Stimulated activated CD4-positive, alpha-beta T cell treated with anti-CD3 and anti-CD28 coated beads, TNF-alpha, amount 100 ng/mL, for 1 hour (primary cell): Measurements from ENCODE around the gene STAT3.

Experiments
- DNase-seq, 3 donors: peaks; one replicate each; pipeline ENCODE4 v3.0.0-alpha.2; 2020; ENCODE audit warnings: low read depth in 3 of 3, low spot score in 1 of 3

Gene STAT3

DNA sequence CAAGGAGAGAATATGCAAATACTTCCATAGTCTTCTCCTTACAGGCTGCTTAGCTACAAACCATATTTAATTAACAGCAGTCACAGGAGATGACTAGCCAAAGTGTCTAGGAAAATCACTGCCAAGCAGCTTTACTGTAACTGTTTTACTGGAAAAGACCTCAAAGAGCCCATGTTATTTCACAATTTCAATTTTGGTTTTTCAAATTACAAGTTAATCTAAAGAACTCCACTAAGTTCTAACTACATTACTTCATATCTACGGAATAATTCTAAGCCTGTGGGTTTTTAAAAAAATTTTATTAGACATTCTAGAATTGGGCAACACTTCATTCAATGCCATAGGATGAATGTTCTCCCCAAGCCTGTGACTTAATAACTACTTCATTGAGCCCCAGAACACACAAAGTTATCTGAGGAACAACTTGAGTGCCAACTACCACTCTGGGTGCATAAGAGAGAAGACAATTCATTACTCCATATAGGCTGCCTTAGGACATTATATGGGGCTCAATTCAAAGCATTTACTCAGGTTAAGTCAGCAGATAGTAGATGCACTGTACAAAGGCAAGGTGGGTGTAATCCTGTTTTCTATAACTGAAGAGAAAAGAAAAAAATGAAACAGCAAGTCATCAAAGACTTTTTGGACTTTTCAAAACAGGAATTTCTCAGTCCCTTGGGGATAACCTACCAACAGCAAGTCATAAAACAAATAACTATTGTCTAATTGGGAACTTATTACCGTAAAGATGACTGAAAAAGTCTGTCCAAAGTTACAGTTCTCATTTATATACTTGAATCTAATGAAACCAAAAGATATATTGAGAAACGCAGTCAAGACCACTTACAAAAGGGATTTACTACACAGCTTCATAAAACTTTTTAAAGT, 33.0 kb downstream of the STAT3 start:
- no peak for DNase-seq

GRCh38 chr17:42348104-42348503, 40.1 kb downstream of the STAT3 start:
- DNase-seq = no peak

- no peak for DNase-seq
Measured at GRCh38 chr17:42347606-42348005, 40.6 kb downstream of the STAT3 start.

GRCh38 chr17:42347198-42347597, 41.0 kb downstream of the STAT3 start:
- no peak for DNase-seq

- DNase-seq = no peak
Measured at GRCh38 chr17:42346481-42346880, 41.8 kb downstream of the STAT3 start.

GRCh38 chr17:42345396-42346073, 42.7 kb downstream of the STAT3 start:
- no peak for DNase-seq

DNA sequence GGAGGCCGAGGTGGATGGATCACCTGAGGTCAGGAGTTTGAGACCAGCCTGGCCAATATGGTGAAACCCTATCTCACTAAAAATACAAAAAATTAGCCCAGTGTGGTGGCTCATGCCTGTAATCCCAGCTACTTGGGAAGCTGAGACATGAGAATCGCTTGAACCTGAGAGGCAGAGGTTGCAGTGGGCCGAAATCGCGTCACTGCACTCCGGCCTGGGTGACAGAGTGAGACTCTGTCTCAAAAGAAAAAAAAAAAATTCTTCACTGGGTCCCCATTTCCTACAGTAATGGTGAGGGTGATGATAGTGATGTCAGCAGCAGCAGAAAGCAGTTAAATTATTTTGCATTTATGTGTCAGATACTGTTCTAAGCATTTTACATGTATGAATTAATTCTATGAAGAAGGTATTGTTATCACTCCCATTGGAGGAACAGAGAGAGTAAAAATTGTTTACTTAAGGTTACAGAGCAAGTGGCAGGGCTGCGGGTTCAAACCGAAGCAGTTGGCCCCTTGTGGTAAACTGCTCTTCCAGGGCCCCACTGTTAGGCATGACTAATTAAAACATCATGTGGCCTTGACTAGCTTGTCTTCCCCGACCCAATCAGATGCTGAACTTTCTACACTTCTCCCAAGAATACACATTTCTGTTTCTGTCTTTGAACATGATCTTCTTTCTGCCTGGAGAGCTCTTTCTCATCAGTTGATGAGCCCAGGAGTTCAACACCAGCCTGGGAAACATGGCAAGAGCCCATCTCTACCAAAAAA, 45.8 kb downstream of the STAT3 start:
- DNase-seq = no peak

- no peak for DNase-seq
Measured at GRCh38 chr17:42341568-42341967, 46.7 kb downstream of the STAT3 start.

- DNase-seq = peak in 1 of 3 donors; percentile 15
Measured at GRCh38 chr17:42340691-42341127, 47.5 kb downstream of the STAT3 start.

GRCh38 chr17:42339221-42339620, 49.0 kb downstream of the STAT3 start:
- DNase-seq = no peak

GRCh38 chr17:42338427-42338985, 49.7 kb downstream of the STAT3 start:
- no peak for DNase-seq

GRCh38 chr17:42337442-42337841, 50.8 kb downstream of the STAT3 start:
- peak; percentile 27 to 52 (median 43) for DNase-seq

GRCh38 chr17:42334677-42335076, 53.6 kb downstream of the STAT3 start:
- DNase-seq = no peak

- no peak for DNase-seq
Measured at GRCh38 chr17:42333053-42333452, 55.2 kb downstream of the STAT3 start.

DNA sequence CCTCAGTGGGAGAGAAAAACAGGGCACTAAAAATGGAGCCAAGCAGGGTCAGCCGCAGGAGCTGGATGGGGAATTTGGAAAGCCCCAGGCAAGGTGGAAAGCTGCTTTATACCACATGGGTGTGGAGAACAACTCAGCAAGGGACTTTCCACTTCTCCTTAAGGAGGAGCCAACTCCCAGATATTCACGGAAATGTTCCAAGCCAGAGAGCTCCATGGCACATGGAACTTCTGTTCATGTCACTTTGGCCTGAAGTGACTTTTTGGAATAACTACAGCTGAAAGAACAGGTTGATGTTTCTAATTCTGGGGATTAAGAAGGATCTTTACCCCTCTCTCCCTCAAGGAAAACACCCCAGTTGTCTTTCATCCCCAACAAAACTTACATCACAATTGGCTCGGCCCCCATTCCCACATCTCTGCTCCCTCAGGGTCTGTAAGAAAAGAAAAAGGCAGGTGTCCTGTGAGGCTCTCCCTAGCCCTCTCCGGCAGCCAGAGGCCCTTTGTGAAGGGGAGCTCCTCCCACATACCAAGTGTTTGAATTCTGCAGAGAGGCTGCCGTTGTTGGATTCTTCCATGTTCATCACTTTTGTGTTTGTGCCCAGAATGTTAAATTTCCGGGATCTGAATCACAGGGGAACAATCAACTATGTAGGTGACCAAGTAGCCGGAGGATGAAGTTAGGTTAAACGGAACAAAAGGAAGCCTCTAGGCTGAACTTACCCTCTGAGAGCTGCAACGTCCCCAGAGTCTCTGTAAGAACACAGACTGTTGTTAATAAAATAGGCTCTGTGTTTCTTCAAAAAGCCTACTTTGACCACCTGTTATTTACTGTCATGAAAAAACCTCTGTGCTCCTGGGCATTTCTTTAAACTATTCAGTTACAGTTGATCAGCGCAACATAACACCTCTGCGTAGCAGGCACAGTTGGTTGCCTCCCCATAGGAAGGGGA, 58.9 kb downstream of the STAT3 start:
- DNase-seq = no peak

- DNase-seq = no peak
Measured at GRCh38 chr17:42325026-42325425, 63.2 kb downstream of the STAT3 start.

DNA sequence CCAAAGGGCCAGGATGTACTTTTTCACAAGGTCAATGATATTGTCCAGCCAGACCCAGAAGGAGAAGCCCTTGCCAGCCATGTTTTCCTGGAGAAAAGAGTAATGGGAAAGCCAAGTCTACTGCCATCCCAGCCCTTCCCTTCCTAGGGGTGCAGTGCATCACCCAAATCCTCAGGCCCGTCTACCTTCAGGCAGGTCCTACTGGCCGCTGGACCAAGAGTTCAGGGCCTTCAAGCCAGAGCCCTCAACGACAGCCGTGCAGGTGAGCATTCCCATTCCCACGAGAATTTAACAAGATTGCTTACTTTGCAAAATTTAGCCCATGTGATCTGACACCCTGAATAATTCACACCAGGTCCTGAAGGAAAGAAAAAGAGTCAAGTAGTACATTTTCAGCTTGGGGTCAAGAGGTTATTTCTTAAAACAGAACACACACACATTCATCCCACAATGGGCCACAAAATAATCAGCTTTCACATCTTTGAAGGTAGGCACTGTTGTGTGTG, 64.9 kb downstream of the STAT3 start:
- no peak for DNase-seq

DNA sequence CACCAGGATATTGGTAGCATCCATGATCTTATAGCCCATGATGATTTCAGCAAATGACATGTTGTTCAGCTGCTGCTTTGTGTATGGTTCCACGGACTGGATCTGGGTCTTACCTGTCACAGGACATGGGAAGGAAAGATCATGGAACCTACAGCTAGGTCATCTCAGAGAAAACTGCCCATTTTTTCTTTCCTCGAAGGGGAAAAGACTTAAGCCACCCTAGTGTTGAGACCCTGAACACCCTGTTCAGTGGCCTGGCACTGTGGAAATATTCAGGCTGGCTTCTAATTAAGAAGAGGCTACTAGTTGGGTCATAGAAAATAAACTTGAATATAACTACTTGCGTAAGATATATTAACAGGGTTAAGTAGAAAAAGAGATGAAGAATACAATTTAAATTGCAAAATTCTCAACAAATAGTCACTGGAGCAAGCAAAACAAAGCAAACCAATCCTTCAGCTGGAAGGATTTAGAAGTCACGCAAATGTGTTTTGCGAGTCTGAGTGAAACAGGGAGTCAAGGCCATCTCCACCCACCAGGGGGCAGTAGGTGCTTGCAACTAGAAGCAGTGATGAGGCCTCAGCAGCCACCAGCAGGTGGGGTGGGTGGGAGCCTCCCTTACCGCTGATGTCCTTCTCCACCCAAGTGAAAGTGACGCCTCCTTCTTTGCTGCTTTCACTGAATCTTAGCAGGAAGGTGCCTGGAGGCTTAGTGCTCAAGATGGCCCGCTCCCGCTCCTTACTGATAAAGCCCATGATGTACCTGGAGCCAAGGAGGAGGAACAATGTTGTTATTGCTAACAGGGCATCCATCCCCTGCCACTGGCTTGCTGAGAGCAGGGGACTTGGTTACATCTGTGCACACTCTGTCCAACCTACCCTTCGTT, 65.6 kb downstream of the STAT3 start:
- peak; percentile 83 to 90 (median 88) for DNase-seq

DNA sequence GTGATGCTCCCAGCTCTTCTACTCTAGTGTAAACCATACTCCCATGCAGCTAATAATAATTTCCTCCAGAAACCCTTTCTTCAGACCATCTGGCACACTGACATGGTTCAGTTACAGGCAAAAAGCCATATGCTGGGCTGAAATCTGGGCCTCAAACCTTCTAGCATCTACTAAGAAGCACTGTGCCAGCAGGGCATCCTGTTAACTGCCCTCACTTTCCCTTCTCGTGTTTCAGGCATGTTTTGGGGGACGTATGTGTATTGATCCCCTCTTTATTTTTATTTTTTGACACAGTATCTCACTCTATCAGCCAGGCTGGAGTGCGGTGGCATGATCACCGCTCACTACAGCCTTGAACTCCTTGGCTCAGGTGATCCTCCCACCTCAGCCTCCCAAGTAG, 66.7 kb downstream of the STAT3 start:
- no peak for DNase-seq
